GM13976 (cell line): ENCODE measurements around the gene NBPF6.
"Not testable (repeated sequence)": the region's sequence is repeated elsewhere in the genome, so short reads cannot be mapped to it uniquely, and the experiment has no call there.

ENCODE experiments used
- DNase-seq: peaks from one replicate; pipeline ENCODE4 v3.0.0; 2012; ENCODE audit warnings: low spot score
- in situ Hi-C: fragments of 300-500 bp; cut with MboI; formaldehyde crosslinking; loops from one replicate; pipeline ENCODE4 v1.12.0; 2022; ENCODE audit warnings: low sequenced_read_pairs, mixed read lengths, inconsistent platforms; ENCODE audit not compliant: unreplicated experiment
- TF ChIP-seq, protein P1 (sequence below): IDR thresholded peaks from 2 replicates; pipeline ENCODE4 v1.5.1; 2012; ENCODE audit warnings: borderline replicate concordance, mild to moderate bottlenecking; ENCODE audit not compliant: insufficient read depth; ENCODE audit errors: extremely low read depth, missing control alignments, control extremely low read depth

The NBPF6 gene

DNA sequence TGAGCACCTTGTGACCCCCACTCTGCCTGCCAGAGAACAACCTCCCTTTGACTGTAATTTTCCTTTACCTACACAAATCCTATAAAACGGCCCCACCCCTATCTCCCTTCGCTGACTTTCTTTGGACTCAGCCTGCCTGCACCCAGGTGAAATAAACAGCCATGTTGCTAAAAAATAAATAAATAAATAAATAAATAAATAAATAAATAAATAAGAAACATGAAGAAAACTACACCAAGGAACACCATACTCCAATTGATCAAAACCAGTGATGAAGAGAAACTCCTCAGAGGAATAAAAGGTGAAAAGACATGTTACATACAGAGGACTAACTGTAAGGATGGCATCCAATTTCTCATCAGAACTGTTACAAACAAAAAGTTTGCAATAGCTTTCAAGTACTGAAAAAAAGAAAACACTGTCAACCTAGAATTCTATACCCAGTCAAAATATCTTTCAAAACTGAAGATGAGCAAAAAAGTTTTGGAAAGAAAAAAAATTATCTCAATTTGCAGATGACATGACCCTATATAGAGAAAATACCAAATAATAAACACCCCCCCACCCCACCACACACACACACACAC lies 28.4 kb downstream of the NBPF6 start:
- DNase-seq, result no peak
- in situ Hi-C loops, result no loop called here
- TF ChIP-seq, protein P1, sequence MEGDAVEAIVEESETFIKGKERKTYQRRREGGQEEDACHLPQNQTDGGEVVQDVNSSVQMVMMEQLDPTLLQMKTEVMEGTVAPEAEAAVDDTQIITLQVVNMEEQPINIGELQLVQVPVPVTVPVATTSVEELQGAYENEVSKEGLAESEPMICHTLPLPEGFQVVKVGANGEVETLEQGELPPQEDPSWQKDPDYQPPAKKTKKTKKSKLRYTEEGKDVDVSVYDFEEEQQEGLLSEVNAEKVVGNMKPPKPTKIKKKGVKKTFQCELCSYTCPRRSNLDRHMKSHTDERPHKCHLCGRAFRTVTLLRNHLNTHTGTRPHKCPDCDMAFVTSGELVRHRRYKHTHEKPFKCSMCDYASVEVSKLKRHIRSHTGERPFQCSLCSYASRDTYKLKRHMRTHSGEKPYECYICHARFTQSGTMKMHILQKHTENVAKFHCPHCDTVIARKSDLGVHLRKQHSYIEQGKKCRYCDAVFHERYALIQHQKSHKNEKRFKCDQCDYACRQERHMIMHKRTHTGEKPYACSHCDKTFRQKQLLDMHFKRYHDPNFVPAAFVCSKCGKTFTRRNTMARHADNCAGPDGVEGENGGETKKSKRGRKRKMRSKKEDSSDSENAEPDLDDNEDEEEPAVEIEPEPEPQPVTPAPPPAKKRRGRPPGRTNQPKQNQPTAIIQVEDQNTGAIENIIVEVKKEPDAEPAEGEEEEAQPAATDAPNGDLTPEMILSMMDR, result no peak

DNA sequence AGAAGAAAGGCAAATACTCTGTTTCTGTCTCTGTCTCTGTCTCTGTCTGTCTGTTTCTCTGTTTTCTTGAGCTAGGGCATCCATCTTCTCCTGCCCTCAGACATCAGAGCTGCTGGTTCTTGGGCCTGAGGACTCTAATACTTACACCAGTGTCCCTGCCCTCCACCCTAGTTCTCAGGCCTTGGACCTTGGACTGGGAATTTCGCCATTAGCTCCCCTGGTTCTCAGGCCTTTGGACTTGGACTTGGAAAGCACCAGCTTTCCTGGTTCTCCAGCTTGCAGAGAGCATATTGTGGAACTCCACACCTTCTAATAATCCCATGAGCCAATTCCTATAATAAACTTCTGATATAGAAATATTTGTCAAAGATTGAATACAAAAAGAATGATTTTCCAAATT lies 32.6 kb downstream of the NBPF6 start:
- DNase-seq, result no peak
- TF ChIP-seq, protein P1, result no peak
- in situ Hi-C loops, result no loop called here

DNA sequence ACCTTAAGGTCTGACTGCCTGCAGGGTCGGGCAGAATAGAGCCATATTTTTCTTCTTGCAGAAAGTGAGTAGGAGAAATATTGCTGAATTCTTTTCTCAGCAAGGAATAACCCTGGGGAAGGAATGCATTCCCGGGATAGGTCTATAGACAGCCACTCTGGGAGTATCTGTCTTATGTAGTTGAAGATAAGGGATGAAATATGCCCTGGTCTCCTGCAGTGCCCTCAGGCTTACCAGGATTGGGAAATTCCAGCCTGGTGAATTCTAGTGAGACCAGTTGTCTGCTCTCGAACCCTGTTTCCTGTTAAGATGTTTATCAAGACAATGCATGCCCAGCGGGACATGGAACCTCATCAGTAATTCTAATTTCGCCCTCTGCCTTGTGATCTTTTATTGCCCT lies 35.8 kb downstream of the NBPF6 start:
- in situ Hi-C loops, DNase-seq: not testable (repeated sequence)

DNA sequence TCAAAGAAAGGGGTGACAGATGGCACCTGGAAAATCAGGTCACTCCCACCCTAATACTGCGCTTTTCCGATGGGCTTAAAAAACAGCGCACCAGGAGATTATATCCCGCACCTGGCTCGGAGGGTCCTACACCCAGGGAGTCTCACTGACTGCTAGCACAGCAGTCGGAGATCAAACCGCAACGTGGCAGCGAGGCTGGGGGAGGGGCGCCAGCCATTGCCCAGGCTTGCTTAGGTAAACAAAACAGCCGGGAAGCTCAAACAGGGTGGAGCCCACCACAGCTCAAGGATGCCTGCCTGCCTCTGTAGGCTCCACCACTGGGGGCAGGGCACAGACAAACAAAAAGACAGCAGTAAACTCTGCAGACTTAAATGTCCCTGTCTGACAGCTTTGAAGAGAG lies 36.6 kb downstream of the NBPF6 start:
- in situ Hi-C loops, DNase-seq: not testable (repeated sequence)

DNA sequence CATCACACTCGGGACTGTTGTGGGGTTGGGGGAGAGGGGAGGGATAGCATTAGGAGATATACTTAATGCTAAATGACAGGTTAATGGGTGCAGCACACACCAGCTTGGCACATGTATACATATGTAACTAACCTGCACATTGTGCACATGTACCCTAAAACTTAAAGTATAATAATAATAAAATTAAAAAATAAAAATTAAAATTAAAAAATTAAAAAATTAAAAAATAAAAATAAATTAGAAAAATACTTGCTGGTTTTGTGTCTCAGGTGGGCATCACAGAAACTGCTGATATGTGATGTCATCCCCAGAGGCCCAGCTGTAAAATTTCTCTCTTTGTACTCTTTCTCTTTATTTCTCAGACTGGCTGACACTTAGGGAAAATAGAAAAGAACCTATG lies 44.9 kb downstream of the NBPF6 start:
- in situ Hi-C loops, DNase-seq: not testable (repeated sequence)

DNA sequence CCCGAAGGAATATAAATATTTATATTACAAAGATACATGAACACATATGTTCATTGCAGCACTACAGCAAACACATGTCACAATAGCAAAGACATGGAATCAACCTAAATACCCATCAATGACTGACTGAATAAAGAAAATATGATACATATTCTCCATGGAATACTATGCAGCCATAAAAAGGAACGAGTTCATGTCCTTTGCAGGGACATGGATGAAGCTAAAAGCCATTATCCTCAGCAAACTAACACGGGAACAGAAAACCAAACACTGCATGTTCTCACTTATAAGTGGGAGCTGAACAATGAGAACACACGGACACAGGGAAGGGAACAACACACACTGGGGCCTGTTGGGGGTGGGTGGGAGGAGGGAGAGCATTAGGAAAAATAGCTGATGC lies 46.7 kb downstream of the NBPF6 start:
- DNase-seq, in situ Hi-C loops: not testable (repeated sequence)

DNA sequence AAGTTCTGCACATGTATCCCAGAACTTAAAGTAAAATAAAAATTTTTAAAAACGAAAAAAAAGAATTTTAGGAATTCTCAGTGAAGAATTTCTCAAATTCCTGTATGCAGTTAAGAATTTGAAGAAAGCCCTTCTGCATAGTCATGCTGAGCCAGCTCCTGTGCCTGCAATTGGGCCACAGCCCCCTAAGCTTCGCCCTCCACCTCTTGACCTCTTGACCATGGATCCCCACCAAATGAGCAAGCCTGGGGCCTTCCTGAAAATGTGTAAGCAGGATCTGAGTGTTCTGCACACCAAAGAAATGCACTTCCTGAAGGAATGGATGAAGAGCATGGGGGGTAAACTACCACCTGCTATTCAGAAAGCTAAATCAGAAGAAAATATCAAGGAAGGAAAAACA lies 52.0 kb downstream of the NBPF6 start:
- TF ChIP-seq, protein P1, result no peak
- in situ Hi-C loops, result no loop called here
- no peak for DNase-seq

DNA sequence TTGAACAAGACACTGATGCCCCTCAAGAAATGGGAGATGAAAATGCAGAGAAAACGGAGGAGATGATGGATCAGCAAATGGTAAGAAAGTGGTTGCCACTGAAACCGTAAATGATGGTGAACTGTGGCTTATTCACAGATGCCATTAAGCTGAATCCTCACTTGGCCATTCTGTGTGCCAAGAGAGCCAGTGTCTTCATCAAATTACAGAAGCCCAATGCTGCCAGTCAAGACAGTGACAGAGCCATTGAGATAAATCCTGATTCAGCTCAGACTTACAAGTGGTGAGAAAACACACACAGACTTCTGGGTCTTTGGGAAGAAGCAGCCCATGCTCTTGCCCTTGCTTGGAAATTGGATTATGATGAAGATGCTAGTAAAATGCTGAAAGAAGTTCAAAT lies 52.5 kb downstream of the NBPF6 start:
- DNase-seq, result no peak
- in situ Hi-C loops, result no loop called here
- TF ChIP-seq, protein P1, result no peak

DNA sequence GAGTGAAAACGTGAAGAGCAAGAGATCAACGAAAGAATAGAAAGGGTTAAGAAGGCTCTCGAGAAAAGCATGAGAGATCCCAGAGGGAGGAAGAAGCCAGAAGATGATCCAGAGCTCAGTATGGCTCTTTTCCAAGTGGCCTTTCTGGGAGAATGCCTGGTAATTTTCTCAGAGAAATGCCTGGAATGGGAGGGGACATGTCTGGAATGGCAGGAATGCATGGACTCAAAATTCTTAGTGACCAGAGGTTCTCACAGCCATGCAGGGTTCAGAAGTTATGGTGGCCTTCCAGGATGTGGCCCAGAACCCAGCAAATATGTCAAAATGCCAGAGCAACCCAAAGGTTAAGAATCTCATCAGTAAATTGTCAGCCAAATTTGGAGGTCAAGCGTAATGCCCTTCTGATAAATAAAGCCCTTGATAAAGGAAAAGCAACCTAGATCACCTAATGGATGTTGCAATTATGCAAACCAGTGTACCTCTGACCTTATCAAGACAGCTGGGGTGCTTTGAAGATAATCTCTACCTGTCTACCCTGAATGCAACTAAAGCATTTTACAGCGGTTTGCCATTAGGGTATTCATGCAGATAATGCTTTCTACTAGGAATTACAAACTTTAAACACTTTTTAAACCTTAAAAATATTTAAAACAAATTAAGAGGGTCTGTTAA lies 53.1 kb downstream of the NBPF6 start:
- in situ Hi-C loops, result no loop called here
- DNase-seq, result no peak
- TF ChIP-seq, protein P1, result no peak
